Hematopoietic multipotent progenitor cell treated with erythropoietin and hydrocortisone succinate and interleukin-3 and kit ligand, for 6 days (in vitro differentiated cells): ENCODE measurements around the gene WDHD1.
"Not testable (repeated sequence)": the region's sequence is repeated elsewhere in the genome, so short reads cannot be mapped to it uniquely, and the experiment has no call there.

Experiments
- DNase-seq: peaks from one replicate; pipeline ENCODE4 v3.0.0-alpha.2; 2015

Gene WDHD1

DNA sequence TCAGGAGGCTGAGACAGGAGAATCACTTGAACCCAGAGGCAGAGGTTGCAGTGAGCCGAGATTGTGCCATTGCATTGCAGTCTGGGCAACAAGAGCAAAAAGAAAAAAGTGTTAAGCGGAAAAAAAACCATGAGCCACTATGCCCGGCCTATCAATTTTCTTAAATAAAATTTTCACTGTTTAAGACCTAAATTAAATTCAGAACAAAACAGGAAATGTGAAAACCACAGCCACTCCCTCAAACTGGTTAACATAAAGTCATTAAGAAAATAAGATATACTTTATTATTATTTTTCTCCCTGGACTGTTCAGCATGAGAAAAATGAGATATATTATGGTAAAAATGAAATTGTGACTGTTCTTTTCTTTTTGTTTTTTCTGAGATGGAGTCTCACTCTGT lies 79.7 kb downstream of the WDHD1 start:
- DNase-seq, result no peak

DNA sequence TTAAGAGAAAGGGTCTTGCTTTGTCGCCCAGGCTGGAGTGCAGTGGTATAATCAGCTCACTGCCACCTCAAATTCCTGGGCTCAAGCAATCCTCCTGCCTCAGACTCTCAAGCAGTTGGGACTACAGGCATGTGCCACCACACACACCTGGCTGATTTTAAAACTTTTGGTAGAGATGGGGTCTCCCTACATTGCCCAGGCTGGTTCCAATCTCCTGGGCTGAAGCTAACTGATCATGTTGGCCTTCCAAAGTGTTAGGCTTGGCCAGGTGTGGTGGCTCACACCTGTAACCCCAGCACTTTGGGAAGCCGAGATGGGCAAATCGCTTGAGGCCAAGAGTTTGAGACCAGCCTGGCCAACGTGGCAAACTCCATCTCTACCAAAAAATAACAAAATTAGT lies 80.4 kb downstream of the WDHD1 start:
- no peak for DNase-seq

DNA sequence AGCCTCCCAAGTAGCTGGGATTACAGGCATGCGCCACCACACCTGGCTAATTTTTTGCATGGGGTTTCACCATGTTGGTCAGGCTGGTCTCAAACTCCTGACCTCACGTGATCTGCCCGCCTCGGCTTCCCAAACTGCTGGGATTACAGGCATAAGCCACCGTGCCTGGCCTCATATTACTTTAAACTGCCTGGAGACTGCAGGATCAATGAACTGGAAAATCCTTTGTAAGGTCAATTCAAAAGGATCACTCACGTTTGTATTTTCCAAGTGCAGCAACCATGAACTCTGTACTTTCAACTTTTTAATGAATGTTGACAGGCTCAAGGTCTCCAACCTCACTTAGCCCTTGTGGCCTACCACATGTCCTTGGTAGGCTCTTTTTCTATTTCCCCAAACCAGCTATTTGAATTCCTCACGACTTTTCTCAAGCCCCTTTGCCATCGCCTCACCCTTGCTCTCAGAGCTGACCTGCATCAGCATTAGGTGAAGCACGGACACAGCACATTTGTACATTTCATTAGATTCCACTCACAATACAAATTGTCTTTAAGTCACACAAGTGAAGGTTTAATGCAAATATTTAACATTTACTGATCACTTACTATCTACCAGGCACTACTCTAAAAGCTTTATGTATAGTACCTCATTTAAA lies 82.0 kb downstream of the WDHD1 start:
- DNase-seq, result no peak

DNA sequence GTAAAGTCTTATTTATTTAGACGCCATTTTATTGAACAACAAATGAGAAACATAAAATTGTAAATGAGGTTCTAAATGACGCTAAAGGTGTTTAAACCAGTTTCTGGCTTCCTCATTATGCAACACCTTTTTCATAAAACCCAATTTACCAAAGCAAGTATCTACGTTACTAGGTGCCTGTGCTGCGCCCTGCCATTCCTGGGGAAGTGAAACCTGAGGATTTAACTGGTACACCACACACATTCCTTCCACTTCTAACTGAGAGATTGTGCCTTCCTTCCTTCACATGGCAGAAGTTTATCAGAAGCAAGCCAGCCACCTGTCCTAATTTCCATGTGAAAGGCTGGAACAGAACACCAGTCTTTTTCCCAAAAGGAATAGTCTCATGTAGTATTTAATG lies 84.0 kb downstream of the WDHD1 start:
- no peak for DNase-seq

DNA sequence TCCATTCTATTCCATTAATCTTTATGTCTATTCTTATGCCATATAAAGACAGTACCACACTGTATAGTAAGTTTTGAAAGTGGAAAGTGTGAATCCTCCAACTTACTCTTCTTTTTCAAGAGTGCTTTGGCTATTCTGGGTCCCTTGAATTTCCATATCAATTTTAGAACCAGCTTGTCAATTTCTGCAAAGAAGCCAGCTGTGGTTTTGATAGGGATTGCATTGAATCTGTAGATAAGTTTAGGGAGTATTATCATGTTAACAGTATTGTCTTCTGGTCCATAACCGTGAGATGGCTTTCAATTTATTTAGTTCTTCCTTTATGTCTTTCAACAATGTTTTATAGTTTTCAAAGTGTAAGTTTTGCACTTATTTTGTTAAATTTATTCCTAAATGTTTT lies 90.1 kb downstream of the WDHD1 start:
- peak; percentile 70 for DNase-seq

DNA sequence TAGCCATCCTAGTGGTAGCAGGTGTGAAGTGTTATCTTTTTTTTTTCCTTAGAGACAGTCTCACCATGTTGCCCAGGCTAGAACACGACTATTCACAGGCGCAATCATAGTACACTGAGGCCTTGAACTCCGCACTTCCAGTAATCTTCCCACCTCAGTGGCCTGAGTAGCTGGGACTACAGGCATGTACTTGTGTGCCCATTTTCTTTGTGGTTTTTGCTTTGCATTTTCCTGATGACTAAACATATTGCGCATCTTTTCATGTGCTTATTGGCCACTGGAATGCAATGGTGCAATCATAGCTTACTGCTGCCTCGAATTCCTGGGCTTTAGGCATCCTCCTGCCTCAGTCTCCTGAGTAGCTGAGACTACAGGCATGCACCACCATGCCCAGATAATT lies 90.9 kb downstream of the WDHD1 start:
- DNase-seq, result no peak

DNA sequence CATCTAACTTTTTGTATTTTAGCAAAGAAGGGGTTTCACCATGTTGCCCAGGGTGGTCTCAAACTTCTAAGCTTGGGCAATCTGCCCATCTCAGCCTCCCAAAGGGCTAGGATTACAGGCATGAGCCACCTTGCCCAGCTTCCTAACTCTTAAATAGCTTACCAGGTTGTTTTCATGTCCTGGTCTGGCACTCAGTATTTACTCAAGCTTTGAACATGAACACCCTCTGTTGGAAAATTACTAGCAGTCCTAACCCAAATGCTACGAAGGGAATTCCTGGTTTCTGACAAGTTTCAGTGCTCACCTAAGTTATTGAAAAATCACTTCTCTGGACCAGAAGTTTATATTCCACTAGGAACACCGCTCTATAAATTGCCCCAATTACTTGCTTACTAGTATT lies 91.8 kb downstream of the WDHD1 start:
- DNase-seq, result no peak

DNA sequence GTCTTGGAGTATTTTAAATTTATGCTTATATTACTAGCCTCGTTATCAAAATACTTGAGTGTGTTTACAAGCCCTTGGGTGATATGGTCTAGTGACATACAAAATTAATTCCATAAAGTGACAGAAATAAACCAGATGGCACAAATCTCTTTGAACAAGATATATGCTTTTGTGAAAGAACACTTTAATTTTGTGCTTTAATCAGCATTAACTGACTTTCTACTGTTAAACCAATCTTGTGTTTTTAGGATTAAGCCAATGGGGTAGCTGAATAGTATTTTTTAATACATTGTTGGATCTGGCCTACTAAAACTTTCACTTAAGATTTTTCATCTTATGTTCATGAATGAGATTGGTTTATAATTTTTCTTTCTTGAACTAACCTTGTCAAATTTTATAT lies 93.9 kb downstream of the WDHD1 start:
- DNase-seq, result no peak

DNA sequence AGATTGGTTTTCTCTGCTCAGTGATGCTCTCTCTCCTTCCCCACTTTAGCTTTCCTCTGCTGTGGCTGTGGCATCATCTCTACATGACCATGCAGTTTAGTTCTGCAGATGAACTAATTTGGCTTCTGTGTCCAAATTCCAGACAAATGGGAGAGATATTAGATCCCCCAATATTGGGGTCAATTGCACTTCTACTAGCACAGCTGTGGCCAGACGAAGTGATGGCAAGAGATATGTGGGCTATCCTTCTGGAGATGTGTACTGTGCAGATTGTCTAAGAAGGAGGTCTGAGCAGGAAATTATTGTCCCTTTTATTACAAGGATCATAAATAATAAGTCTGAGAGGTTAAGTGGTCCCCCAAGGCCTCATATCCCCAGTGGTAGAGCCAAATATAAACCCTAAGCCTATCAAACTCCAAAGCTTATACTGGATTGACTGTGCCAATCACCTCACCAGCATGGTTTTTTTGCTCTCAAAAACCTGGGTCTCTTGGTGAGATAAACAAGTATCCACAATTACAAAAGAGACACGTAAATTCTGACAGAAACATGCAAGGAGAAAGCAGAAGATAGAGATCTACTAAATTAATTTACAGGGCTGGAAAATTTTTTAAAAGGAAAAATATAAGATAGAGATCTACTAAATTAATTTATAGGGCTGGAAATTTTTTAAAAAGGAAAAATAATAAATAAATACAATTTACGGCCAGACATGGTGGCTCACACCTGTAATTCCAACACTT lies 95.1 kb downstream of the WDHD1 start:
- DNase-seq, result no peak

DNA sequence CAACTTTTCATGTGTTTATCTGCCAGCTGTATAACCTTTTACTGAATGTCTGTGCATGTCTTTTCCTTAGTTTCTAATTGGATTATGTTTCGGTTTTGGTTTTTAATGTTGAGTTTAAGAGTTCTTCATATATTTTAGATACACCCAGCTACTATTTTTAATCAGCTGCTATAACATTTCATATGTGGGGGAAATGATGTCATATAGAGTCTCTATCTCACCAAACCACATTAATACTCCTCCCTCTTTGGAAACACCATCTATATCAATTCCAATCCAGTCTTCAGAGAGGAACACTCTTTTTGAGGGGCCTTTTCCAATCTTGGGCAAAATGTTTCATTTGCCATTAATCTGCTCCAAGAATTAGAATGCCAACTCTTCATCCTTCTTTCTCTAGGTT lies 95.8 kb downstream of the WDHD1 start:
- DNase-seq, result peak; percentile 82

DNA sequence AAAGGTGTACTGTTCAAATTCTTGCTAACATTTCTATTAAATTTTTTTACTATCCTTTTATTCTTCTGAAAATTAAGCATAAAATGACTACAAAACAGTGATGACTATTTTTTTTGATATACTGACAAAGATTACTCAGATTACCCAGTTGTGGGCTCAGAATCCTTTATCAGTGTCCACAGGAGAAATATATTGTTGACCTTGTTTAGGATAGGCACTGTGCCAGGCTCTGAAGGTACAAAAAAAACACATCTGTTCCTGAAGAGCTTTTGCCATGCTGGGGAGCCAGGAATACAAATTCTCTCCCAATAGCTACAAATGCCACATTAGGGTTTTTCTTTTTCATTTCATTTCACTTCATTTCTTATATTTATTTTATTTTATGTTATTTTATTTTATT lies 97.3 kb downstream of the WDHD1 start:
- peak; percentile 80 for DNase-seq

DNA sequence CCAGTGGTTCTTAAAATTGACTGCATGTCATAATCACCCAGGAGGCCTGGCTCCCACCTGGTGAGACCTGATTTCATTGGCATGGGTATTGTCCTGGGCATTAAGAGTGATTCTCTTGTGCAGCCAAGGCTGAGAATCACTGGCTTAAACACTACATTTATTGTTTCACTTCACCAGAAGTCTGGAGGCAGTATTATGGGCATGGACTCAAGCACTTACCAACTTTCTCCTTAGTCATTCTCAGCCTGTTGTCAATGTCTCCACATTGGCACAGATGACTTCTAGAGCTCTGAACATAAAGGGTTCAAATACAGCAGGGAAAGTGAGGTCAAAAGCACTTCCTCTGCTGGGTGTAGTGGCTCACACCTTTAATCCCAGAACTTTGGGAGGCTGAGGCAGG lies 98.7 kb downstream of the WDHD1 start:
- no peak for DNase-seq

DNA sequence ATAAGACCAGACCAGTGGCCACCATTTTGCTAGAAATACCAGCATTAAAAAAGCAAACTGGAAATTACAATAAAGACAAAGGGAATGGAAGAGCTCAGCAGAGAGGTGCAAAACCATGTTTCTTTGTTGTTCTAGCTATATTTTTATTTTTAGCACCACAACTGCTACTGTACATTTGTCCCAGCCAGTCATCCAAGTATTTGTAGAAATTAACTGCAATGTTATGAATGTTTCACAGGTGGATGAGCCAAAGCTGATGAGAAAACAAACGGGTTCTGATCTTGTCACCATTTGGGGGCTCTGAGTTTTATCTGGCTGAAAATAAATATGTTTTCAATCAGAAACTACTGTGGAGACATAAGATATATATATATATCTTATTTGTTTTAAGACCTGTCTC lies 99.3 kb downstream of the WDHD1 start:
- DNase-seq, result no peak

DNA sequence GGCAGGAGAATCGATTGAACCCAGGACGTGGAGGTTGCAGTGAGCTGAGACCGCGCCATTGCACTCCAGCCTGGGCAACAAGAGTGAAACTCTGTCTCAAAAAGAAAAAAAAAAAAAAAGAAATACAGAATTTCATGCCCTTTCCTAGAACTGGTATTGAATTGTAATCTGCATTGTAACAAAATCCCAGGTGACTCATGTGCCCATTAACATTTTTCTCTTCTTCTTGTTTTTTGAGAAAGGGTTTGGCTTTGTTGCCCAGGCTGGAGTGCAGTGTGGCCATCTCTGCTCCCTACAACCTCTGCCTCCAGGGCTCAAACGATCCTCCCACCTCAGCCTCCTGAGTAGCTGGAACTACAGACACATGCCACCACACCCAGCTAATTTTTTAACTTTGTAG lies 100.3 kb downstream of the WDHD1 start:
- DNase-seq, result not testable (repeated sequence)

DNA sequence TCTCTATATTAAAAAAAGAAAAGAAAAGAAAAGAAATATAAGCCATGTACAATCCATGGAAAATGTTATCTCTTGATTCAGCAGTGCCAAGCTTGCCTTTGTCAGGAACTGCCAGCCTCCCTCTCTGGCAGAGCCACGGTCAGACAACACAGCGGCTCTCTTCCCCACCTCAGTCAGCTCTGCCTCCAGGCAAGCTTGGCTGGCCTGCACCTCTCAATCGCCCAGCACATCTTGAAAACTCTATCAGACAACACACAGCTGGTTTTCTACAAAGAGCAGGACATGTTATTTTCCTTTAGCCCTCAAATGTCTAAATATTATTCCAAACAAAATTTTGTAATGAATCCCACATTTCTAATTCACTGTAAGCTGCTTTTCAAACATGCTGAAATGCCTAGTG lies 104.3 kb downstream of the WDHD1 start:
- DNase-seq, result no peak

DNA sequence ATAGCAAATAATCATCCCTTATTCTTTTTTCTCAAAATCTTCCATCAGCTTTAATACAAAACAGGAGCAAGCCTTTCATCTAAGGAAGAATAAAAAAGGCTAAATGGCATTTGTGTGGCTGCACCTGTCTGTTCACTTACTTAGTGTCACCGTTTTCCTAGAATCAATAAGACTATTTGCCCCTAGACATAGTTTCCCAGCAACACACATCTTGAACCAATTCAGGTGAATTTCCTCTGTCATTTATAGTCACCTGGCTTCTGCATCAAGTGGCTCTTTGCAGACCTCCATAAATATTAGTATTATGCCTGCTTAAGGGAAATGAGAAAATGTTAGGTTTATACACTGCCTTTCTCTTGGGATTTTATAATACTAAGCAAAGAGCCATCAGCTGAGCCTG lies 106.8 kb downstream of the WDHD1 start:
- DNase-seq, result no peak

DNA sequence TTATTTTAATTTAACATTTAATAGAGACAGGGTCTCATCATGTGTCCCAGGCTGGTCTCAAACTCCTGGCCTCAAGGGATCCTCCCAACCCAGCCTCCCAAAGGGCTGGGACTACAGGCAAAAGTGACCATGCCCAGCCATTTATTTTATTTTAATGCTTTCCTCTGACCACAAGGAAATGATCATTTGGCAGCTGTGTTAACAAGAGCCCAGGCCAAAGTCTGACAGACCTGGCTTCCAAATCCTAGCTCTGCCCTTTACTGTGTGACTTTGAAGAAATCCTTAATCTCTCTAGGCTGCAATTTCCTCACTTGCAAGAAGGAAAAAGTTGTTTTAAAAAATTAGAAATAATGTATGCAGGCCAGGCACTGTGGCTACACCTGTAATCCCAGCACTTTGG lies 107.6 kb downstream of the WDHD1 start:
- no peak for DNase-seq

DNA sequence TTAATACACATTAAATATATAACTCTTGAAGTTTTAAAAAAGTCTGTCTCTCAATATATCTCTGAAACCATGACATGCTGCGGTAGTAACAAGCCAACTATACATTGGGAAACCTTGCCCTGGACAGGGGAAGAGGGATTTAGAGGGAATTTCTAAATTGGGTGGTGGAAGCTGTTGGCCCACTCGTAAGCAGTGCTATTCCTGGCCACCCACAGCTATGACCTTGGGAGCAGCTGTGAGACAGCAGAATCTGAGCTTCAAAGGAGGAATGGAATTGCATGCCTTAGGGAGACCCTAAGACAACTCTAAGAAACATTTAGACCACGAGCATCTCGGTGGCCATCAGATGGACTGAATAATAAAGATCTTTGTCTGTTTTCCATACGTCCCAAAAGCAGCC lies 108.5 kb downstream of the WDHD1 start:
- no peak for DNase-seq

DNA sequence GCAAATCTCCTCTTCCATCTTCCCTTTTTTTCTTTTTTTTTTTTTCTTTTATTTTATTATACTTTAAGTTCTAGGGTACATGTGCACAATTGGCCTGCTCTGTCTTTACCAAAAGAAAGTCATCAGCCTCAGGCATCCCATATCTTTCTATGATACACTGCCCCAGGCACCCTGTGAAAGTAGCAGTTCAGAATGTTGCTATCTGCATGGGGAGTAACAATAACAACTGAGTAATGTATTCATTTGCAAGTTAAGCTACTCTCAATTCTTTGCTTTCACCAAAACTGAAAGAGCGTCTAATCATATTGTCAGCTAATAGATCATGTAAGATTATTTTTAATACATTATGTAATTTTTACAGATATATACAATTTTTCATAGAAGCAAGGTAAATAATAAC lies 110.8 kb downstream of the WDHD1 start:
- DNase-seq, result no peak

DNA sequence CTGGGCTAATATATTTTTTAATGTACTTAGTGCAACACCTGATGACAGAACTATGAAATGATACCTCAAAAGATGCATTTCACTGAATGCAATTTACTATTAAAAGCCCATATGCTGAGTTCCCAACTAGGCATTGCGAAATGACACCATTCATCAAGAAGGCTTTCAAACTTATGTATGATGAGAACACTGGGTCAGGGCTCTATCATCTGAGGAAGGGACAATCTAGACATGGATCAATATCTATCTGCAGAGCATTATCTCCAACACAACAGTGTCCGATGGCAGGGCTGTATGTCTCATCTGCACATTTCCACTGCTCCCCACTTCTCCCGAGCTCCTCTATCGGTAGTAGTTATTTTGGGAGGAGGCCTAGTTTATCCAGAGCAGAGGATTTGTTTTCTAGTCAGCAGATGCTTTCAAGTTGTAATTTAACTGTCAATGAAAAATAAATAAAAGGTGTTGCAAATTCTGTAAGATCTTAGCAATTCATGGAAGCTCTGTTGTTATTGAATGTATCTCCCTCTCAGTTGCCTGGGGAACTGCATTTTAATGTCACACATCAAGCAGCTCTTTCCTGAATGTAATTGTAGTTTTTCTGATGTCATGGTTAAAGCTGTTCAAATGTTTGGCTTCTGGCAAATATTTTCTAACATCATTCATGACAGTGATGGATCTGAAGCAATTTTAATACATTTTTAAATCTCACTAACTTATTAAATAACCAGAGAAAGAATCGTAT lies 116.9 kb downstream of the WDHD1 start:
- no peak for DNase-seq

DNA sequence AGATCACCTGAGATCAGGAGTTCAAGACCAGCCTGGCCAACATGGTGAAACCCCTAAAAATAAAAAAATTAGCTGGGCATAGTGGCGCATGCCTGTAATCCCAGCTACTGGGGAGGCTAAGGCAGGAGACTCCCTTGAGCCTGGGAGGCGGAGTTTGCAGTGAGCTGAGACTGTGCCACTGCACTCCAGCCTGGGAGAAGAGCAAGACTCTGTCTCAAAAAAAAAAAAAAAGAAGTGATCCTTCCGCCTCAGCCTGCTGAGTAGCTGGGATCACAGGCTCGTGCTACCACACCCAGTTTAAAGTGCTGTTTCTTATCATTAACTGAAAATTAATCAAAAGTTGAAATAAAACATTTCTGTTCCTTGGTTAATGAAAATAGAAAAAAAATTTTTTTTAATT lies 117.9 kb downstream of the WDHD1 start:
- DNase-seq, result not testable (repeated sequence)

DNA sequence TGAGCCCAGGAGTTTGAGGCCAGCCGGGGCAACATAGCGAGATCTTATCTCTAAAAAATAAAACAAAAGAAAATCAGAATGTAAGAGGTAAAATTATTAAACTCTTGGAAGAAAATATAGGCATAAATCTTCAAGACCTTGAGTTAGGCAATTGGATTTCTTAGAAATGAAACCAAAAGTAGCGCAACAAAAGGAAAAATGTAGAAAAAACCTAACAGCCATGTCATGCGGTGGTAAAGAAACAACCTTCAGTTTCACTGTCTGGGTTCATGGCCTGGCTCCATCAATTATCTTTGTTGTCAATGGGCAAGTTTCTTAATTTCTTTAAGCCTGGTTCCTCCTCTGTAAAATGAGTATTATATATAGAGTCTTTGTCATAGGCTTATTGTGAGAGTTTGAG lies 118.7 kb downstream of the WDHD1 start:
- DNase-seq, result no peak

DNA sequence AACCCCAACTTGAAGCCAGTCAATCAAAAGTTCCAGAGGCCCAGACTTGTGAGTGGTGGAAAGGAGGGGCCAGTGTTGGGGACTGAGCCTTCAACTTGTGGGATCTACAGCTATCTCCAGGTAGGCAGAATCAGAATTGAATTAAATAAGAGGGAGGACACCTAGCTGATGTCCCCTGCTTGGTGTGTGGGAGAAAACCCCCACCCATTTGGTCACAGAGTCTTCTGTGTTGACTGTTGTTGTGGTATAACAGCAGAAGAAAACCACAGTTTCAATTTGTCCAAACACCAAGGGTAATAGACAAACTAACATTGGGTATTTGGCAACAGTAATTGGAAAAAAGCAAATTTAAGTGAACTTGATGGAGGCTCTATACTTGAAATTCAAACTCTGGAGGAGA lies 120.8 kb downstream of the WDHD1 start:
- no peak for DNase-seq
